Upper lobe of right lung (tissue), 1 donor: Measurements from ENCODE around the gene YIF1A. TPM values are rescaled to one million over a fixed set of nuclear protein-coding genes. Genes with fewer than 3 reads are reported as not detected.

Experiments used
- ATAC-seq: fragments of 200-7000 bp; cut with Tn5 transposase; one replicate; pipeline ENCODE4 v1.9.1; 2020; ENCODE audit warnings: mild to moderate bottlenecking, moderate library complexity
- DNase-seq: peaks from one replicate; pipeline ENCODE4 v3.0.0-alpha.2; 2020
- H3K27ac ChIP-seq: fragments of 200-600 bp; one replicate; pipeline ENCODE4 v1.8.0; 2022
- H3K27me3 ChIP-seq: fragments of 200-600 bp; one replicate; pipeline ENCODE4 v1.8.0; 2022; ENCODE audit warnings: mild to moderate bottlenecking
- H3K36me3 ChIP-seq: fragments of 200-600 bp; one replicate; pipeline ENCODE4 v1.8.0; 2022
- H3K4me1 ChIP-seq: fragments of 200-600 bp; one replicate; pipeline ENCODE4 v1.8.0; 2022
- H3K4me3 ChIP-seq: fragments of 200-600 bp; one replicate; pipeline ENCODE4 v1.8.0; 2022; ENCODE audit warnings: mild to moderate bottlenecking
- H3K9me3 ChIP-seq: fragments of 200-600 bp; one replicate; pipeline ENCODE4 v1.8.0; 2022
- CTCF ChIP-seq: fragments of 200-600 bp; IDR thresholded peaks from one replicate; pipeline ENCODE4 v1.8.0; 2022; ENCODE audit warnings: antibody characterized with exemption
- intact Hi-C: fragments of 100-400 bp; cut with DNase I; formaldehyde crosslinking; loops from one replicate; pipeline ENCODE4 v1.11.0; 2022
- total RNA-seq: library from RNA; stranded (reverse); fragmentation: NEBNext Ultra II Directional; extraction: Animal tissue kit (Norgen Biotek cat#: 25700); gene quantifications from one replicate; pipeline ENCODE4 v1.2.1, GENCODE V29; 2021
- donor health status: DM: no; HTN: yes; CAD: no; lungs with severe emphysema.

YIF1A gene
- total RNA-seq, 1 donor from 2014 or later = 66.9 TPM

GRCh38 chr11:66240781-66241136, 48.2 kb downstream of the YIF1A start:
- no peaks in the 10 kb centered on the region for H3K27me3 ChIP-seq
- peaks cover 60% of the 10 kb centered on the region for H3K36me3 ChIP-seq
- ATAC-seq (no peak), DNase-seq (no peak)
- TF ChIP-seq CTCF = no peak
- intact Hi-C loops = no loop called here
- H3K4me1 ChIP-seq = no peaks in the 10 kb centered on the region
- no peak overlapping the region for H3K27ac ChIP-seq
- H3K4me3 ChIP-seq = no peak overlapping the region
- H3K9me3 ChIP-seq = no peaks in the 10 kb centered on the region

- no peak overlapping the region for H3K4me3 ChIP-seq
- peaks cover 65% of the 10 kb centered on the region for H3K36me3 ChIP-seq
- intact Hi-C loops = no loop called here
- ATAC-seq (no peak), DNase-seq (no peak)
- no peaks in the 10 kb centered on the region for H3K27me3 ChIP-seq
- no peaks in the 10 kb centered on the region for H3K4me1 ChIP-seq
- H3K9me3 ChIP-seq = no peaks in the 10 kb centered on the region
- H3K27ac ChIP-seq = no peak overlapping the region
- TF ChIP-seq CTCF = no peak
These were observed 48.8 kb downstream of the YIF1A start for GRCh38 chr11:66239998-66240780.

GRCh38 chr11:66239511-66239910, 49.4 kb downstream of the YIF1A start:
- no peak for ATAC-seq
- H3K36me3 ChIP-seq = peaks cover 67% of the 10 kb centered on the region
- no peaks in the 10 kb centered on the region for H3K4me1 ChIP-seq
- no peak overlapping the region for H3K27ac ChIP-seq
- H3K27me3 ChIP-seq = no peaks in the 10 kb centered on the region
- no peak for DNase-seq
- TF ChIP-seq CTCF = no peak
- H3K4me3 ChIP-seq = no peak overlapping the region
- intact Hi-C loops = no loop called here
- no peaks in the 10 kb centered on the region for H3K9me3 ChIP-seq

- Histone ChIP-seq H3K4me3 (no peak overlapping the region), H3K27ac (no peak overlapping the region), H3K27me3 (no peaks in the 10 kb centered on the region), H3K4me1 (no peaks in the 10 kb centered on the region), H3K36me3 (peaks cover 73% of the 10 kb centered on the region), H3K9me3 (no peaks in the 10 kb centered on the region)
- no peak for TF ChIP-seq CTCF
- intact Hi-C loops = no loop called here
- ATAC-seq (no peak), DNase-seq (no peak)
These were observed 50.0 kb downstream of the YIF1A start for GRCh38 chr11:66238786-66239413.

GRCh38 chr11:66237867-66238266, 51.1 kb downstream of the YIF1A start:
- H3K4me3 ChIP-seq = no peak overlapping the region
- no peak overlapping the region for H3K27ac ChIP-seq
- H3K36me3 ChIP-seq = peaks cover 83% of the 10 kb centered on the region
- no peaks in the 10 kb centered on the region for H3K27me3 ChIP-seq
- no peaks in the 10 kb centered on the region for H3K4me1 ChIP-seq
- intact Hi-C loops = no loop called here
- no peak for DNase-seq
- ATAC-seq = no peak
- no peaks in the 10 kb centered on the region for H3K9me3 ChIP-seq
- TF ChIP-seq CTCF = no peak
